HG02763 (cell line): ENCODE results near the gene CEACAM18.
A peak's percentile ranks its signal among the peaks of the same experiment; 100 is the strongest.

ENCODE experiments used
- ATAC-seq: cut with Tn5 transposase; IDR thresholded peaks from one replicate; pipeline ENCODE4 v1.9.1; 2021; ENCODE audit warnings: mild to moderate bottlenecking, moderate library complexity; ENCODE audit not compliant: unreplicated experiment

The CEACAM18 gene

DNA sequence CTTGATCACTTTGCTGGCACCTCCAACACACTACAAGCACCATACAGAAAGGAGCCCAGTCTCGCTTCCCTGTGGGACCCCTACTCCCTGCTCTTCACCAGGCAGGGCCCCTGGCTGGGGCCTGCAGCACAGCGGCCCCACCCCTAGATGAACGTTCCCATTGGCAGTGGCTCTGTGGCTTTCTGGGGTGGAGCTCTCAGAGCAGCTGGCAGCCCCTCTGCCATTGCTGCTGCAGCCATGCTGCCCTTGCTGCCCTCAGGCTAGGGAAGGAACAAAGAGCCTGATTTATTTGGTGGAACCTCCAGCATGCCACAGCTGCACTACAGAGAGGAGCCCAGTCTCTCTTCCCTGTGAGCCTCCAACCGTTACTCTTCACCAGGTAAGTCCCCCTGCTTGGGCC is 47.3 kb downstream of the CEACAM18 start:
- ATAC-seq: no peak

DNA sequence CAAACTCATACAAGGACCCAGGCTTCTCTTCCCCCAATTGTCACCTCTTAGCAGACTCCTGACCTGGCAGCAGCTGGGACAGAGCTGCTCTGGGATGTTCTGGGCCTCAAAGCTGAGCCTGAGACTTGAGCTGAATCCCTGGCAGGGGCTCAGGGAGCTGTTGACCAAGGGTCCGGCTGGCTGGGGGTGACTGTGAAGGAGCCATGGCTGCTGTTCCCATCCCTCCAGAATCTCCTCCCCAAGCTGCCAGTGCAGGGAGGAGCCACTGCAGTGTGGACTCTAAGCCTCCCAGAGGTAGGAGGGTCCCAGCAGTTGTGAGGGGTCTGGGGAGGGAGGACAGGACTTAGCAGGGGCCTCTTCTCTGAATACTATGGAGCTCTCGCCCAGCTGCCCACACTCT is 51.0 kb downstream of the CEACAM18 start:
- ATAC-seq: no peak

DNA sequence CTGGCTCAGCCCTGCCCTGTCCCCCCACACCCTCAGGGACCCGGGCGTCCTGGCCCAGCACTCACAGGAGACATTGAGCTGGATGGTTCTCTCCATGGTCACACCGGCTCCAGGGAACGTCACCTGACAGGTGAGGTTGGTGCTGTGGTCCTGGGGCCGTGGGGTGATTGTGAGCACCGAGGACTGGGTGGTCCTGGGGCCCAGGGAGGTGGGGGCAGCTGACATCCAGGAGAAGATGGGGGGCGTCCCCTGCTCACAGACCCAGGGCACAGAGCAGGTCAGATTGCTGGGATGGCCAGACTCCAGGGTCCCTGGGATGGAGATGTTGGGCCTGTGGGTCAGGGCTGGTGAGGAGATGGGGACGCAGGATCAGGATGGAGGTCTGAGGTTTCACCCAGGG is 52.3 kb downstream of the CEACAM18 start:
- ATAC-seq: no peak

- ATAC-seq: peak; percentile 61
These were observed 53.3 kb downstream of the CEACAM18 start, which contains the start of gene SIGLEC6 for GRCh38 chr19:51531349-51532315. Gene SIGLEC6 (minus strand): TSS chr19:51531670. CDS start chr19:51531648, 22 bp downstream.

DNA sequence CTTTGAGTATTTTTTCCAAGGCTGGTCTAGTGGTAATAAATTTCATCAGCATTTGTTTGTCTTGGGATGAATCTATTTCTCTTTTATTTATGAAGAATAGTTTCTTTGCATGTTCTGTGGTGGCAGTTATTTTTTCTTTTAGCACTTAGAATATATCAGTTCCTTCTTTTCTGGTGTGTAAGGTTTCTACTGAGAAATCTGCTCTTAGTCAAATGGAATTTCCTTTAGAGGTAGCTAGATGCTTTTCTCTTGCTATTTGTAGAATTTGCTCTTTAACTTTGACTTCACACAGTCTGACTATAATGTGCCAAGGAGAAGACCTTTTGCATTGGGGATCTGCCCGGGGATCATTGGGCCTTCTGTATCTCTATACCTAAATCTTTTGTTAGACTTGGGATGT is 57.2 kb downstream of the CEACAM18 start:
- ATAC-seq: no peak

GRCh38 chr19:51539821-51540366 is 61.6 kb downstream of the CEACAM18 start:
- no peak for ATAC-seq
